ENCODE results near the gene RNF5.
A peak's percentile ranks its signal among the peaks of the same experiment; 100 is the strongest.

Gene RNF5

DNA sequence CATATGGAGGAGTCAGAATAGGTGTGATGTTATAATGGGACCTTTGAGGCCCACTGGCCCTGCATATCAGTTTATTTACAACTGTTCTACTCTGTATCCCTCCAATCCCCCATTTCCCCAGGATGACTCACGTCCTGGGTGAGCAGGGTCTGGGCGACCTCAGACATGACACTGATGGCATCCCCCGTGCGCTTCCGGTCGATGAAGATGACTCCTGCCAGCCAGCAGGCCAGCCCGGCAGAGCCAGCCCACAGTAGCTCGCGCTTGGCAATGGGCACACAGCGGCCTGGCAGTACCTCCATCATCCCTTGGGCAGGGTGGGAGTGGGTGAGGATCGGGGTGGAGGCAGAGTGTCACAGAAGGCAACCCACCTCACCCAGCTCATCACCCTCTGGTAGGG is 7.9 kb upstream of the RNF5 start:
- H3K36me3 ChIP-seq (ENCODE audit: control insufficient read depth, insufficient read depth, low read length): peaks cover 19% of the 10 kb centered on the region
- DNase-seq (ENCODE audit: extremely low read depth, insufficient read length): no peak
- TF ChIP-seq, protein P1, sequence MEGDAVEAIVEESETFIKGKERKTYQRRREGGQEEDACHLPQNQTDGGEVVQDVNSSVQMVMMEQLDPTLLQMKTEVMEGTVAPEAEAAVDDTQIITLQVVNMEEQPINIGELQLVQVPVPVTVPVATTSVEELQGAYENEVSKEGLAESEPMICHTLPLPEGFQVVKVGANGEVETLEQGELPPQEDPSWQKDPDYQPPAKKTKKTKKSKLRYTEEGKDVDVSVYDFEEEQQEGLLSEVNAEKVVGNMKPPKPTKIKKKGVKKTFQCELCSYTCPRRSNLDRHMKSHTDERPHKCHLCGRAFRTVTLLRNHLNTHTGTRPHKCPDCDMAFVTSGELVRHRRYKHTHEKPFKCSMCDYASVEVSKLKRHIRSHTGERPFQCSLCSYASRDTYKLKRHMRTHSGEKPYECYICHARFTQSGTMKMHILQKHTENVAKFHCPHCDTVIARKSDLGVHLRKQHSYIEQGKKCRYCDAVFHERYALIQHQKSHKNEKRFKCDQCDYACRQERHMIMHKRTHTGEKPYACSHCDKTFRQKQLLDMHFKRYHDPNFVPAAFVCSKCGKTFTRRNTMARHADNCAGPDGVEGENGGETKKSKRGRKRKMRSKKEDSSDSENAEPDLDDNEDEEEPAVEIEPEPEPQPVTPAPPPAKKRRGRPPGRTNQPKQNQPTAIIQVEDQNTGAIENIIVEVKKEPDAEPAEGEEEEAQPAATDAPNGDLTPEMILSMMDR (IDR thresholded peaks at IDR 0.05; ENCODE audit: insufficient read depth, low read length, poor library complexity, severe bottlenecking): no peak
- no peak overlapping the region for H3K4me3 ChIP-seq (replicated peaks; ENCODE audit: low read depth, low read length)
- no peaks in the 10 kb centered on the region for H3K27me3 ChIP-seq (replicated peaks; ENCODE audit: control insufficient read depth, insufficient read depth, low read length)

DNA sequence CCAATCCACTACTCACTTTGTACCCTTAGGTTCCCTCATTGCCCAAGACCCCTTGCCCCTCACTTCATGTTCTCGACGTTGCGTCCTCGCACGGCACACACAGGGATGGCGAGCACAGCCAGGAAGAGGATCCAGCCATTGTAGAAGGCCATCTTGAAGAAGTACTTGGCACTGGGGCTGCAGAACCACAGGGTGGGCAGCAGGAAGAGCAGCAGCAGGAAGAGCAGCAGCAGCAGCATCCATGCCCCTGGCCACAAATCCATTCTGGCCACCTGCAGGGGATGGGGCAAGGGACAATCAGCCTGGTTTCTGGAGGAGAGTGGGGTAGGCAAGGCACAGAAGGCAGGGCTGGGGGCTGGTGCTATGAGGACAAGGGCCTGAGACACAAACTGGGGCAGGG is 7.0 kb upstream of the RNF5 start:
- TF ChIP-seq, protein P1 (IDR thresholded peaks at IDR 0.05; ENCODE audit: insufficient read depth, low read length, poor library complexity, severe bottlenecking): no peak
- H3K27me3 ChIP-seq (replicated peaks; ENCODE audit: control insufficient read depth, insufficient read depth, low read length): no peaks in the 10 kb centered on the region
- no peak for DNase-seq (ENCODE audit: extremely low read depth, insufficient read length)

DNA sequence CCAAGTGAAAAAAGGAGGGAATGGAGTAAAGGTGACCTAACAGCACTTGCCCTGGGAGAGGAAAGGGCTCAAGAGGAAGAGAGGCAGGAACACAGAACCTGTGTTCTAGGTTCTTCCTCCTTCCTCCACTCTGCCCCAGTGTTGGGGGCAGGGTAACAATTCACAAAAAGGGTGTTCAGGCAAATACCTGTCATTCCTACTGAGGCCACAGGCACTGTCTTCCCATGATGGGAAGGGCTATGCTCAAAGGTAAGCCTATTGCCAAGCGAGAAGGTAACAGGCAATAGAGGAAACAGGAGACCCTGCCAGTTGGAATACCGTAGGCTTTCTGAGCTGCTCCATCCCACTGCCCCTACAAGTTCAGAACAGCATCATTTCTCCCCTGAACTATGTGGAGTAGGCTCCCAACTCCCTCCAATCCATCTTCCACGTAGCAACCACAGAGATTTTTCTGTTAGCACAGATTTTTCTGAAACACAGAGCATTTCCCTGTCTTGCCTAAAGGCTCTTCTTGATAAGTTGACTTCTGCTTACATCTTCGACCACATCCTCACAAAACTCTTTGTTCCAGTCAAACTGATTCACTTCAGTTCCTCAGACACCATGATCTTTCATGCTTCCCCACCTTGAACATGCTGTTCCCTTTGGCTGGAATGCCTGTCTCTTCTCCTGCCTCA is 5.0 kb upstream of the RNF5 start:
- no peak overlapping the region for H3K4me3 ChIP-seq (replicated peaks; ENCODE audit: low read depth, low read length)
- TF ChIP-seq, protein P1 (IDR thresholded peaks at IDR 0.05; ENCODE audit: insufficient read depth, low read length, poor library complexity, severe bottlenecking): no peak

More for the DNA sequence above, 7.0 kb upstream of the RNF5 start:
- Histone ChIP-seq H3K4me3 (replicated peaks; ENCODE audit: low read depth, low read length) (no peak overlapping the region), H3K36me3 (ENCODE audit: control insufficient read depth, insufficient read depth, low read length) (peaks cover 19% of the 10 kb centered on the region)

DNA sequence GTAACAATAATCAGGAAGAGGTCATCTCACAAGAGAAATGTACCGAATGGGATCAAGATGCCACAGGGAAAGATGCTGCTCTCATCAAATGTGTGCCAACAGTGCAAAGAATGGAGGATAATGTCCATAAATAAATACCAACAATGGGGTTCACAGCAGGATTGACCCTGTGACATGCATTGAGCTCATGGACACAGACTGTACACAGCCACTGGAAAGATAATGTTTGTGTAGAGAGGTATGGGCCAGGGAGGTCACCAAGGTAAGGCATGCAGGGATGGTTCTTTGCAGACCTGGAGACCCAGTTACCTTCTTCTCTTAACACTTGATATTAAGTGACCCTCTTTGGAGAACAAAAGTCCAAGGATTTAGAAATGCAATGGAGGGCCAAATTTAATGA is 3.8 kb upstream of the RNF5 start:
- H3K27me3 ChIP-seq (replicated peaks; ENCODE audit: control insufficient read depth, insufficient read depth, low read length): no peaks in the 10 kb centered on the region
- TF ChIP-seq, protein P1 (IDR thresholded peaks at IDR 0.05; ENCODE audit: insufficient read depth, low read length, poor library complexity, severe bottlenecking): no peak
- no peak for DNase-seq (ENCODE audit: extremely low read depth, insufficient read length)
- H3K4me3 ChIP-seq (replicated peaks; ENCODE audit: low read depth, low read length): no peak overlapping the region
- peaks cover 13% of the 10 kb centered on the region for H3K36me3 ChIP-seq (ENCODE audit: control insufficient read depth, insufficient read depth, low read length)

More for the DNA sequence above, 5.0 kb upstream of the RNF5 start:
- peaks cover 19% of the 10 kb centered on the region for H3K36me3 ChIP-seq (ENCODE audit: control insufficient read depth, insufficient read depth, low read length)
- DNase-seq (ENCODE audit: extremely low read depth, insufficient read length): no peak
- no peaks in the 10 kb centered on the region for H3K27me3 ChIP-seq (replicated peaks; ENCODE audit: control insufficient read depth, insufficient read depth, low read length)

DNA sequence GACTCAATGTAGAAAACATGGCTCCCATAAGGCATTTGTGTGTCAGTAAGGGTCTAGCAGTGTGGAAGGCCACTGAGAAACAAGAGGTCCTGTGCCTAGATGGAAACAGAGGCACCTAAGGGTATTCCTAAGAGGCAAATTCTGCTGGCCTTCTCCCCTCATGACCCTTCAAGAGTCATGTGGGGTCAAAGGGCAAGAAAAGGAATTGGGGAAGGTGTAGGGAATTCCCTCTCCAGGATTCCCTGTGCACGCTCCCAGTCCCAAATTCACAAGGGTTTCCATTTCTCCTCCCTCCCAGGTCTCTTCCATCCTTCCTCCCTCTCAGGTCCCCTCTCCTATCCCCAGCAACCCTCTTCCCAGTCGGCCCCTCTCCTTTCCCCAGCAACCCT is 2.9 kb upstream of the RNF5 start:
- H3K4me3 ChIP-seq (replicated peaks; ENCODE audit: low read depth, low read length): peak overlapping the region; percentile 92

More for the DNA sequence above, 2.9 kb upstream of the RNF5 start:
- DNase-seq (ENCODE audit: extremely low read depth, insufficient read length): no peak
- TF ChIP-seq, protein P1 (IDR thresholded peaks at IDR 0.05; ENCODE audit: insufficient read depth, low read length, poor library complexity, severe bottlenecking): no peak
- Histone ChIP-seq H3K36me3 (ENCODE audit: control insufficient read depth, insufficient read depth, low read length) (peaks cover 8% of the 10 kb centered on the region), H3K27me3 (replicated peaks; ENCODE audit: control insufficient read depth, insufficient read depth, low read length) (no peaks in the 10 kb centered on the region)
